Neural progenitor cell (in vitro differentiated cells): Measurements from ENCODE around the gene SRGAP2C.
"Not testable (repeated sequence)": the region's sequence is repeated elsewhere in the genome, so short reads cannot be mapped to it uniquely, and the experiment has no call there.

Source experiments
- CTCF ChIP-seq: fragments of 200-600 bp; sonication (generic); IDR thresholded peaks from 2 replicates; pipeline ENCODE4 v1.5.1; 2017; ENCODE audit warnings: antibody characterized with exemption, mild to moderate bottlenecking
- EZH2 ChIP-seq: fragments of 200-600 bp; sonication (generic); IDR thresholded peaks from 2 replicates; pipeline ENCODE4 v1.6.1; 2017; ENCODE audit warnings: antibody characterized with exemption, mild to moderate bottlenecking, moderate library complexity

GRCh38 chr1:121200985-121201981 lies 16.5 kb downstream of the SRGAP2C start:
- TF ChIP-seq CTCF, EZH2: not testable (repeated sequence)
